ENCODE measurements around the gene TRIP6. TPM values are rescaled to one million over a fixed set of nuclear protein-coding genes. Genes with fewer than 3 reads are reported as not detected.

The TRIP6 gene
- total RNA-seq, 1 experiment from 2014 or later, result 140 TPM

DNA sequence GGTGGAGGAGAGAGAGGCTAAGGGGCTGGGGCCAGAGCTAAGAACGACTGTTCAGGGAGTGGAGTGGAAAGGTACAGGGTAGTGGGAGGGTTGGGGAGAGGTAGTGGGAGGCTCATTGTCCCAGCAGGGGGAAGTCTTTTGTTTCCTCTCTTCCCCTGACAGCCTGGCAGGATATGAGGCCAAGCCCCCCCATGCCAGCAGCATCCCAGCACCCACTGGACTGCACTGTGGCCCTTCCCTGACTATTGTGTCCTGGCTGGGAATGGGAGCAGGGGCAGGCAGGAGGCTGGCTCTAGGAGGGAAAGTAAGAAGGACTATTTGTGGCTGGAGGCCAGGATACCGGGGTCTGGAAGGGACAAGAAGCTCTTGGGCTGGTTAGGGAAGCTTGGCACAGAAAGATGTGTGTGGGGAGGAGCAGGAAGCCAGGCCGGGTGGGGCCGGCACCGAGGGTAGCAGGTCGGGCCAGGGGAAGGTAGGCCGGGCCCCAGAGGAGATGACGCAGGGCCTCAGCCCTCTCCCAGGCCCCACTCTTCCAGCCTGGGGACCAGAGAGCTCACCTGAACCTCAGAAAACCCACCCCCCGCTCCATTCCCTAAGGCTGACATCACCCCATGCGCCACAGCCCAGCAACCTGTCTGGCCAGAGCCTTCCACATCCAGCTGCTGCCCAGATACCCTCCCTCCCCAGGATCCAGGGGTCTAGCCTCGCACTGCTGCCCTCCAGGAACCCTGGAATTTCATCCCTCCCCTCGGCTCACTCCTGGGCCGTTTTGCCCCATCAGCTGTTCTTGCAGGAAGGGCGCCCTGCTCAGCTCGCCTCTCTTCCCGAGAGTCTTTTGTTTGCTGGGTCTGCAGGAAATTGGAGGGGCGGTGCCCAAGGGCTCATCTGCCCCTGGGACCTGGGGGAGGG, 31.0 kb upstream of the TRIP6 start (continued):
- TF ChIP-seq SMAD3 (CRISPR knock-in tag; IDR thresholded peaks at IDR 0.05; ENCODE audit: borderline replicate concordance), result no peak; the same call in 1 of the 2 replicates
- TF ChIP-seq TEAD1 (CRISPR knock-in tag; IDR thresholded peaks at IDR 0.05), result peak; percentile 74; the same call in 1 of the 2 replicates
- no peak for TF ChIP-seq ZNF121 (CRISPR knock-in tag; IDR thresholded peaks at IDR 0.05)
- no peak for TF ChIP-seq JUN (CRISPR knock-in tag; IDR thresholded peaks at IDR 0.05)
- TF ChIP-seq, protein P1, sequence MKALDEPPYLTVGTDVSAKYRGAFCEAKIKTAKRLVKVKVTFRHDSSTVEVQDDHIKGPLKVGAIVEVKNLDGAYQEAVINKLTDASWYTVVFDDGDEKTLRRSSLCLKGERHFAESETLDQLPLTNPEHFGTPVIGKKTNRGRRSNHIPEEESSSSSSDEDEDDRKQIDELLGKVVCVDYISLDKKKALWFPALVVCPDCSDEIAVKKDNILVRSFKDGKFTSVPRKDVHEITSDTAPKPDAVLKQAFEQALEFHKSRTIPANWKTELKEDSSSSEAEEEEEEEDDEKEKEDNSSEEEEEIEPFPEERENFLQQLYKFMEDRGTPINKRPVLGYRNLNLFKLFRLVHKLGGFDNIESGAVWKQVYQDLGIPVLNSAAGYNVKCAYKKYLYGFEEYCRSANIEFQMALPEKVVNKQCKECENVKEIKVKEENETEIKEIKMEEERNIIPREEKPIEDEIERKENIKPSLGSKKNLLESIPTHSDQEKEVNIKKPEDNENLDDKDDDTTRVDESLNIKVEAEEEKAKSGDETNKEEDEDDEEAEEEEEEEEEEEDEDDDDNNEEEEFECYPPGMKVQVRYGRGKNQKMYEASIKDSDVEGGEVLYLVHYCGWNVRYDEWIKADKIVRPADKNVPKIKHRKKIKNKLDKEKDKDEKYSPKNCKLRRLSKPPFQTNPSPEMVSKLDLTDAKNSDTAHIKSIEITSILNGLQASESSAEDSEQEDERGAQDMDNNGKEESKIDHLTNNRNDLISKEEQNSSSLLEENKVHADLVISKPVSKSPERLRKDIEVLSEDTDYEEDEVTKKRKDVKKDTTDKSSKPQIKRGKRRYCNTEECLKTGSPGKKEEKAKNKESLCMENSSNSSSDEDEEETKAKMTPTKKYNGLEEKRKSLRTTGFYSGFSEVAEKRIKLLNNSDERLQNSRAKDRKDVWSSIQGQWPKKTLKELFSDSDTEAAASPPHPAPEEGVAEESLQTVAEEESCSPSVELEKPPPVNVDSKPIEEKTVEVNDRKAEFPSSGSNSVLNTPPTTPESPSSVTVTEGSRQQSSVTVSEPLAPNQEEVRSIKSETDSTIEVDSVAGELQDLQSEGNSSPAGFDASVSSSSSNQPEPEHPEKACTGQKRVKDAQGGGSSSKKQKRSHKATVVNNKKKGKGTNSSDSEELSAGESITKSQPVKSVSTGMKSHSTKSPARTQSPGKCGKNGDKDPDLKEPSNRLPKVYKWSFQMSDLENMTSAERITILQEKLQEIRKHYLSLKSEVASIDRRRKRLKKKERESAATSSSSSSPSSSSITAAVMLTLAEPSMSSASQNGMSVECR (CRISPR knock-in tag; IDR thresholded peaks at IDR 0.05; ENCODE audit: borderline replicate concordance), result peak; percentile 62; the same call in 1 of the 2 replicates

DNA sequence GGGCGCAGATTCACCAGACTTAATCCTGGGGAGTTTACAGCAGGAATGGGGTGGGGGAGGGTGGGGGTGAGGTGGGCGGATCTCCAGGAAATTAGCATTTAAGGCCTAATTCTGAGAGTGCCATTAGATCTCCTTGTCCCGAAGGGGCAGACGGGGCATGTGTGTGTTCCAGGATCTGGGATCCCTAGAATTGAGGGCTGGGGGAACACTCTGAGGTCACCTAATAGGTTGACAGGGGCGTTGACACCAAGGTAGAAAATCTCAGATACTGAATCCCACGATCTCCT, 30.4 kb upstream of the TRIP6 start:
- H3K27ac Mint-ChIP-seq, result peak overlapping the region; percentile 100
- CTCF ChIA-PET, result interaction anchor here (0.6 to 2.9 kb wide), 12 partner anchors 9 to 337 kb away, joined by 3 to 49 read pairs (median 6); partner anchors contain the start of genes EPHB4, POP7 and SLC12A9
- peaks cover 32% of the 10 kb centered on the region for H3K4me1 Mint-ChIP-seq
- no peak for ATAC-seq
- peaks cover 6% of the 10 kb centered on the region; the same call in 1 of the 2 replicates for H3K36me3 Mint-ChIP-seq
- no peaks in the 10 kb centered on the region for H3K27me3 Mint-ChIP-seq (ENCODE audit: low read depth)
- peak overlapping the region; percentile 77 for H3K4me3 Mint-ChIP-seq
- no peaks in the 10 kb centered on the region for H3K9me3 Mint-ChIP-seq
- no peak for DNase-seq (ENCODE audit: low spot score)
- POLR2A ChIA-PET, result interaction anchor here (0.7 to 2.2 kb wide), 11 partner anchors 9 to 251 kb away, joined by 3 to 53 read pairs (median 6); partner anchors contain the start of genes EPHB4, FBXO24, LRCH4 and POP7
- TF ChIP-seq PRRX2 (CRISPR knock-in tag; IDR thresholded peaks at IDR 0.05), result 0 out of 2 replicates have a peak, but pooled peaks have one; percentile 24
- TF ChIP-seq, protein P2, sequence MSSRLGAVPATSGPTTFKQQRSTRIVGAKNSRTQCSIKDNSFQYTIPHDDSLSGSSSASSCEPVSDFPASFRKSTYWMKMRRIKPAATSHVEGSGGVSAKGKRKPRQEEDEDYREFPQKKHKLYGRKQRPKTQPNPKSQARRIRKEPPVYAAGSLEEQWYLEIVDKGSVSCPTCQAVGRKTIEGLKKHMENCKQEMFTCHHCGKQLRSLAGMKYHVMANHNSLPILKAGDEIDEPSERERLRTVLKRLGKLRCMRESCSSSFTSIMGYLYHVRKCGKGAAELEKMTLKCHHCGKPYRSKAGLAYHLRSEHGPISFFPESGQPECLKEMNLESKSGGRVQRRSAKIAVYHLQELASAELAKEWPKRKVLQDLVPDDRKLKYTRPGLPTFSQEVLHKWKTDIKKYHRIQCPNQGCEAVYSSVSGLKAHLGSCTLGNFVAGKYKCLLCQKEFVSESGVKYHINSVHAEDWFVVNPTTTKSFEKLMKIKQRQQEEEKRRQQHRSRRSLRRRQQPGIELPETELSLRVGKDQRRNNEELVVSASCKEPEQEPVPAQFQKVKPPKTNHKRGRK (CRISPR knock-in tag; IDR thresholded peaks at IDR 0.05; ENCODE audit: borderline replicate concordance), result no peak
- TF ChIP-seq IRF2 (CRISPR knock-in tag; IDR thresholded peaks at IDR 0.05; ENCODE audit: borderline replicate concordance, low read depth), result no peak
- no peak for TF ChIP-seq NFE2L1 (CRISPR knock-in tag; IDR thresholded peaks at IDR 0.05)
- no peak for TF ChIP-seq MXD4 (CRISPR knock-in tag; IDR thresholded peaks at IDR 0.05; ENCODE audit: borderline replicate concordance)
- TF ChIP-seq ZNF423 (CRISPR knock-in tag; IDR thresholded peaks at IDR 0.05), result no peak; the same call in 1 of the 2 replicates
- TF ChIP-seq TEAD4 (CRISPR knock-in tag; IDR thresholded peaks at IDR 0.05), result no peak
- TF ChIP-seq, protein P3, sequence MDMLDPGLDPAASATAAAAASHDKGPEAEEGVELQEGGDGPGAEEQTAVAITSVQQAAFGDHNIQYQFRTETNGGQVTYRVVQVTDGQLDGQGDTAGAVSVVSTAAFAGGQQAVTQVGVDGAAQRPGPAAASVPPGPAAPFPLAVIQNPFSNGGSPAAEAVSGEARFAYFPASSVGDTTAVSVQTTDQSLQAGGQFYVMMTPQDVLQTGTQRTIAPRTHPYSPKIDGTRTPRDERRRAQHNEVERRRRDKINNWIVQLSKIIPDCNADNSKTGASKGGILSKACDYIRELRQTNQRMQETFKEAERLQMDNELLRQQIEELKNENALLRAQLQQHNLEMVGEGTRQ (CRISPR knock-in tag; IDR thresholded peaks at IDR 0.05), result no peak
- TF ChIP-seq GTF2I (CRISPR knock-in tag; conservative IDR thresholded peaks at IDR 0.05), result no peak
- TF ChIP-seq, protein P4, sequence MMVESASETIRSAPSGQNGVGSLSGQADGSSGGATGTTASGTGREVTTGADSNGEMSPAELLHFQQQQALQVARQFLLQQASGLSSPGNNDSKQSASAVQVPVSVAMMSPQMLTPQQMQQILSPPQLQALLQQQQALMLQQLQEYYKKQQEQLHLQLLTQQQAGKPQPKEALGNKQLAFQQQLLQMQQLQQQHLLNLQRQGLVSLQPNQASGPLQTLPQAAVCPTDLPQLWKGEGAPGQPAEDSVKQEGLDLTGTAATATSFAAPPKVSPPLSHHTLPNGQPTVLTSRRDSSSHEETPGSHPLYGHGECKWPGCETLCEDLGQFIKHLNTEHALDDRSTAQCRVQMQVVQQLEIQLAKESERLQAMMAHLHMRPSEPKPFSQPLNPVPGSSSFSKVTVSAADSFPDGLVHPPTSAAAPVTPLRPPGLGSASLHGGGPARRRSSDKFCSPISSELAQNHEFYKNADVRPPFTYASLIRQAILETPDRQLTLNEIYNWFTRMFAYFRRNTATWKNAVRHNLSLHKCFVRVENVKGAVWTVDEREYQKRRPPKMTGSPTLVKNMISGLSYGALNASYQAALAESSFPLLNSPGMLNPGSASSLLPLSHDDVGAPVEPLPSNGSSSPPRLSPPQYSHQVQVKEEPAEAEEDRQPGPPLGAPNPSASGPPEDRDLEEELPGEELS (CRISPR knock-in tag; IDR thresholded peaks at IDR 0.05), result no peak
- TF ChIP-seq TP53 (CRISPR knock-in tag; IDR thresholded peaks at IDR 0.05), result no peak
- TF ChIP-seq MYBL2 (CRISPR knock-in tag; IDR thresholded peaks at IDR 0.05), result 0 out of 2 replicates have a peak, but pooled peaks have one; percentile 11
- no peak for TF ChIP-seq CREB1 (CRISPR knock-in tag; IDR thresholded peaks at IDR 0.05)
- TF ChIP-seq JUN (CRISPR knock-in tag; IDR thresholded peaks at IDR 0.05), result 0 out of 2 replicates have a peak, but pooled peaks have one; percentile 27
- TF ChIP-seq, protein P5, sequence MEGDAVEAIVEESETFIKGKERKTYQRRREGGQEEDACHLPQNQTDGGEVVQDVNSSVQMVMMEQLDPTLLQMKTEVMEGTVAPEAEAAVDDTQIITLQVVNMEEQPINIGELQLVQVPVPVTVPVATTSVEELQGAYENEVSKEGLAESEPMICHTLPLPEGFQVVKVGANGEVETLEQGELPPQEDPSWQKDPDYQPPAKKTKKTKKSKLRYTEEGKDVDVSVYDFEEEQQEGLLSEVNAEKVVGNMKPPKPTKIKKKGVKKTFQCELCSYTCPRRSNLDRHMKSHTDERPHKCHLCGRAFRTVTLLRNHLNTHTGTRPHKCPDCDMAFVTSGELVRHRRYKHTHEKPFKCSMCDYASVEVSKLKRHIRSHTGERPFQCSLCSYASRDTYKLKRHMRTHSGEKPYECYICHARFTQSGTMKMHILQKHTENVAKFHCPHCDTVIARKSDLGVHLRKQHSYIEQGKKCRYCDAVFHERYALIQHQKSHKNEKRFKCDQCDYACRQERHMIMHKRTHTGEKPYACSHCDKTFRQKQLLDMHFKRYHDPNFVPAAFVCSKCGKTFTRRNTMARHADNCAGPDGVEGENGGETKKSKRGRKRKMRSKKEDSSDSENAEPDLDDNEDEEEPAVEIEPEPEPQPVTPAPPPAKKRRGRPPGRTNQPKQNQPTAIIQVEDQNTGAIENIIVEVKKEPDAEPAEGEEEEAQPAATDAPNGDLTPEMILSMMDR (IDR thresholded peaks at IDR 0.05), result no peak
